GM19372 (cell line): ENCODE results near the gene LY6G6F.

ENCODE experiments used
- ATAC-seq: cut with Tn5 transposase; IDR thresholded peaks from one replicate; pipeline ENCODE4 v1.9.1; 2021; ENCODE audit warnings: mild to moderate bottlenecking, low read depth, moderate library complexity; ENCODE audit not compliant: unreplicated experiment

Gene LY6G6F

DNA sequence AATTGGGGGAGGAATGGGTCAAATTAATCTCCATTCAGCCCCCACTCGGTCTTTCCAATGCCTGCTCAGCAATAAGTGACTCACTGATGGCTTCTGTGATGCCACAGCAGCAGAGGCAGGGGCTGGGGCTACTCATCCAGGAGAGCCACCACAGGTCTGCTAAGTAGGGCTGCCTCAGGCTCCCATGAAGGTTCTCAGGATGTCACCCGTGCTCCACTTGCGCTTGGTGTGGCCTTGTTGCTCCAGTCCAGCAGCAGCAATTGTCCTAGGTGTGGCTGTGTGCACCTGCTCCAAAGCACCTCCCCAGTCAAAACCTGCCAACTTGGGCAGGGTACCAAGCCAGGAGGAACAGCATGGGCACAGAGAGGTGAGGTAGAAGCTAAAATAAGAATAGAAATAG is 15.5 kb downstream of the LY6G6F start:
- ATAC-seq, result no peak

DNA sequence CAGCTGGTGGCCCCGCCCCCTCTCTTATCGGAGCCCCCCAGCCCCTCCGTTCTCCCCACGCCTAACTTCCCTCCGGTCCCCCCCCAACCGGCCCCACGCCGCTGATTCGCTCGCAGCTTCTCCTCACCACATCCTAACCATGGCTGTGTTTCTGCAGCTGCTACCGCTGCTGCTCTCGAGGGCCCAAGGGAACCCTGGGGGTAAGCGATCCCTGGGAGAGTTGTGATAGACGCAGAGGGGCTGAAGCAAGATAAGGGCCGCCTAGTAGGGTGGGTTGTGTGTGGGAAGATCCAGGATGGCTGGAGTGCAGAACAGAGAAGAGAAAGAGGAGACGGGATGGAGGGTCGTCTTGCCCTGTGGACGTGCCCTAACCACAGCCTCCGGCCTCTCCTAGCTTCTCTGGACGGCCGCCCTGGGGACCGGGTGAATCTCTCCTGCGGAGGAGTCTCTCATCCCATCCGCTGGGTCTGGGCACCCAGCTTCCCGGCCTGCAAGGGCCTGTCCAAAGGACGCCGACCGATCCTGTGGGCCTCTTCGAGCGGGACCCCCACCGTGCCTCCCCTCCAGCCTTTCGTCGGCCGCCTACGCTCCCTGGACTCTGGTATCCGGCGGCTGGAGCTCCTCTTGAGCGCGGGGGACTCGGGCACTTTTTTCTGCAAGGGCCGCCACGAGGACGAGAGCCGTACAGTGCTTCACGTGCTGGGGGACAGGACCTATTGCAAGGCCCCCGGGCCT is 16.7 kb downstream of the LY6G6F start, which contains the start of gene MPIG6B:
Gene MPIG6B, plus strand, starts transcription at position 129 of the 735 bp plus-strand sequence. Its CDS starts 11 bp downstream, at position 140.
- ATAC-seq, result no peak

GRCh38 chr6:31723980-31724691 is 17.5 kb downstream of the LY6G6F start:
- no peak for ATAC-seq

DNA sequence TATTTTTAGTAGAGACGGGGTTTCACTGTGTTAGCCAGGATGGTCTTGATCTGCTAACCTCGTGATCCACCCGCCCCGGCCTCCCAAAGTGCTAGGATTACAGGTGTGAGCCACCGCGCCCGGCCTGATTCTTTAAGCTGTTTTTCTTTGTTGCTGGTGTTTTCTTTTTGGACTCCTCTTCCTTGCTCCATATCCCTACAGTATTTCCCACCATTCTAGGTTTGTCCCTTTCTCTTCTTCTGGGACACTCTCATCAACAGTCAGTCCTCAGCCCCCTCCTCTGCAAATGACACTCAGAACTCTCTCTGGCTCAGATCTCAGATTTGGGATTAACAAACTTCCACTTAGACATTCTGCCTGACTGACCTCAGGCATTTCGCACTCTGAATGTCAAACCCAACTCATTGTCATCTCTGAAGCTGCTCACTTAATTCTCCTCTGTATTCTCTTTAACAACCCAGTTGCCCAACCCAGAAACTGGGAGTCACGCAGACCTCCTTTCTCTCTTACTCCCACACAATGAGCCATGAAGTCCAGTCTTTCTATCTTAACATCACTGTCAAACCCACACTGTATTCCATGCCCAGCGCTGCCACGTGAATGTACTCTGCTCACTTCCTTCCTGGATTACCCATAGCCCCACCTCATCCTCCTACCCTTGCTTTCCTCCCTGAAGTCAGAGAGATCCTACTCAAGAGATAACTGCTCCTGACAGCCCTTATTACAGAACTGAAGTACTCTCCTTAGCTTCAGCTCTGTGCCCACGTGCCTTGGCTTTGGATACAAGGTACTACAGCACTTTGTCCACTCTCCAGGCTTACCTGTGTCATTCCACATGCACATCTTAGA is 19.1 kb downstream of the LY6G6F start:
- ATAC-seq, result no peak

DNA sequence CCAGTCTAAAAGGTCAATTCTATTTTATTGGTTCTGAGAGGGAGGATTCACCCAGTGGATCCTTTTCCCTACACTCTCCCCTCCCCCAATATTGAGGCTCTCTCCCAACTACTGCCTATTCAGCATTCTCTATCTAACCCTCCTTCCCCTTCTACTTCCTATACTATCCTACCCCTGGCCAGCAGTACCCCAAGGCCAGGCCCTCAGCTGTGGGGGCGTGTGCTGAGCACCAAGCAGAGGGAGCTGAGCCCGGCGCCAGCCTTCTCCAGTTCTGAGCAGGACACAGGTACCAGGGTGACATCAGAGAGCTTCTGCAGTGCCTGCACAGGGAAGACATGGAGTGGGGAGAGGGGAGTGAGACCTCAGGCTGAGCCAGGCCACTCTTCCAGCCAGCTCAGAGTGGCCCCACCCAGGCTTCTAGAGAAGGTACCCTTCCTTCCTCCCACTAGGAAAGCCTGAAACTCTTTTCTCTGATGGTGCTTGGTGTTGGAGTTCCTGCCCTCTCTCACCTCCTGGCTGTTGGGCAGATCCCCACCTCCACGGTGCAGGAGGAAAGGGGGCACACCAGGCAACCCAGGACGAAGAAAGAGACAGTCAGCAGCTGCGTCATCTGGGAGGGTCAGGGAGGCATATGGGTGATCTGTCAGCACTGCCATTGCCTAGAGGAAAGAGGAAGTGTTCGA is 20.5 kb downstream of the LY6G6F start:
- no peak for ATAC-seq

DNA sequence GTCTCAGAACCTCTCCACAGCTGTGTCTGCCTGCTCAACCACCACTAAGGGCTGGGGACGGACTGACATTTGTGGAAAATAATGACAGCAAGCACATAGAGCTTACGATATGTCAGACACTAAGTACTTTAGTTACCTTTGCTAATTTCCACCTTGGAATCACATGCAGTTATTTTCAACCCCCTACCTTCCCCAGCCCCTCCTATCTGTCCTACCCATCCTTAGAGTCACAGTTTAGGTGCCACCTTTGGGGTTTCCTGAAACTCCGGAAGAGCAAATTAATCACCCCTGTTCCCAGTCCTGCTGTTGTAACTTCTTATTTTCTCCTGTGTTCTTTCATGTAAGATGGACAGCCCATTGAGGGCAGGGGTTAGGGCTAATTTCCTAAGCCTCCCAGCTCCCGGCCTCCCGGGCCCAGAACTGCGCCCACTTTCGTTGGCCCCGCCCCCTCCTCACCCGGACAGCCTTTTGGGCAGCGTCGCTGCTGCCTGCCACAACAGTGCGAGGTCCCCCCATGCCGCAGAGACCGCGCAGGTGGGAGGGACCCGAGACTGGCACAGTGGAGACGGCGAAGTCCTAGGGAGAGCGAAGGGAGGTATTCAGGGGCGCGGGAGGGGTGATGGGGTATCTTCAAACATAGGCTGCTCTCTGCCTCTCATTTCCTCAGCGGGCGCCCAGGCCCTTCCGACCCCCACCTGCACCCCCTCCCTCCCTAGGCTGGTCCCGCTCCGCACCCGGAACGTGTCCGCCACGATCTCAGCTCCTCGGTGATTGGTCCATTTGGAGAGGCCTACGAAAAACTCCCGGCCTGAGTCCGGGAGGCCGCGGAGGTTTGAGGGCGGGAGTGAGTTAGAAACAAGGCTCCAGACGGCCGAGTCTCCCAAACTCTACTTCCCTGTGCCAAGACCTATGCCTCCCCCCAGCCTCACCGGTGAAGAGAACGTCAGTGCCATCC is 21.3 kb downstream of the LY6G6F start:
- no peak for ATAC-seq

DNA sequence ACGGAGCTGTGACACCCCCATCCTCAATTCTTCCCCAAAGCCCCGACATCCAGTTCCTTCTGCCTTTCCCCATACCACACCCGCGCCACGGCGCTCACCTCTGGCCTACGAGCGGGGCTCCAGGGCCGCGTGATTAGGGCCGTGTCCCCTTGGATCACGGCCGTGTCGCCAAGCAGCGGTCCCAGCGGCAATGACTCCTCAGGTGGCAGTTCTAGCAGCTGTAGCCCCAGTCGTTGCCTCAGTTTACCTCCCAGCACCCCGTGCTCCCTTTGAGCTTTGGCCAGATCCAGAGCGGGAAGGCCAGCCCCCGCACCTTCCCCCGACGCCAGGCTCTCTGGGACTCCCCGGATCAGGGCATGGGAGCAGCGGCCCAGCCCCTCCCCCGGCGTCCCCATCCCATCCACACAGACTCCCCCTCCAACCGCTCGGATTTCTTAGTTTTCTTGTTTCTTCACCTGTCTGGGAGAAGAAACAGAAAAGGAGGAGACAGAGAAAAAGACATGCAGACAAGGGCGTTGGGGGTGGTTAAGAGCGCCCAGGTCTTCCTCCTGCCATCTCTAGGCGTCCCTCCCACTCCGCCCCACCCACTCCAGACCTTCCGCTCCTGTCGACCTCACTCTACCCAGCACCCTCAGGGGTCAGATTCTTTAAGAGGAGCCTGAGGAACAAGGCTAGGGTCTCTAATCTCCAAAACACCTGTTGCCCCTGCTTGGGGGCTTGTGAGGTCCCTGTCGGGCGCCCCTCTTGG is 22.3 kb downstream of the LY6G6F start, which contains the start of gene DDAH2:
Gene DDAH2, minus strand, starts transcription at position 533 of the 748 bp plus-strand sequence. Its CDS starts 138 bp downstream, at position 395.
- ATAC-seq, result peak; percentile 11

DNA sequence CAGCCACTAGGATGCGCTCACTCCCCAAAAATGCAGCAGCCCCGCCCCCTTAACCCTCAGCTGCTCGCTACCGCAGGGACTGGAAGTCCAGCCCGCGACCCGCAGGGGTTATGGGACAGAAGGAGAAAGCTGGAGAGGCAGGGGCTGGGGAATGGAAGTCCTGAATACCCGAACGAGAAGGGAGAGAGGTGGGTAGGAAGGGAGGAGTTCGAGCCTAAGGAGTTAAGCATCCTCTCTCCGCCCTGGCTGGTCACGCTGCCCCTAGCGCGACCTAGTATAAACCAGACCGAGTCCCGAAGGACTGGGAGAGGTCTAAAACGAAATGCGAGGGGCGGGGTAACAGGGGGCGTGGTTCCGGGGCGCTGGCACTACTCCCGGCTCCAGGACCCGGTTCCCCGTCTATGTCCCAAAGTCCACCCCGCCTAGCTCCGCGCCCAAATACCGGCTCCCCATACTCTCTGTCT is 22.9 kb downstream of the LY6G6F start:
- peak; percentile 46 for ATAC-seq

- peak; percentile 24 for ATAC-seq
Observed at GRCh38 chr6:31729979-31730630, 23.4 kb downstream of the LY6G6F start.

- ATAC-seq, result no peak
Observed at GRCh38 chr6:31730631-31731086, 24.0 kb downstream of the LY6G6F start.

- no peak for ATAC-seq
Observed at GRCh38 chr6:31732029-31732428, 25.4 kb downstream of the LY6G6F start.

DNA sequence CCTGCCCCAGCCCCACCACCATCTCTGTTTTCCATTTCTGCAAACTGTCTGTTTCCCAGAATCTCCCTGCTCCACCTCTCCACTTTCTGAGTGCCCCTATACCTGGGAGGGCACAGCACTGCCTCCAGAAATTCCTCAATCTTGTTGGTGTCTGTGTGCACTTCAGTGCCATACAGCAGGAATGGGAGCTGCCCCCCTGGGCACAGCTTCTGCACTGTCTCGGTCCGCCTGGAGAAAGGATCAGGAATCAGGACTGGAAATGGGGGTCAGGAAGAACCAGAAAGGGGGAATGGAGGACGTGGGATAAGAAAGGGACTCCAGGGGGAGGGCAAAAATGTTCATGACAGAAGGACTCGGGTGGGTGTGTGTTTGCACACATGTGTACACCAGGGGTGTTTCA is 27.1 kb downstream of the LY6G6F start:
- ATAC-seq, result no peak

GRCh38 chr6:31734247-31734820 is 27.7 kb downstream of the LY6G6F start:
- ATAC-seq, result no peak

DNA sequence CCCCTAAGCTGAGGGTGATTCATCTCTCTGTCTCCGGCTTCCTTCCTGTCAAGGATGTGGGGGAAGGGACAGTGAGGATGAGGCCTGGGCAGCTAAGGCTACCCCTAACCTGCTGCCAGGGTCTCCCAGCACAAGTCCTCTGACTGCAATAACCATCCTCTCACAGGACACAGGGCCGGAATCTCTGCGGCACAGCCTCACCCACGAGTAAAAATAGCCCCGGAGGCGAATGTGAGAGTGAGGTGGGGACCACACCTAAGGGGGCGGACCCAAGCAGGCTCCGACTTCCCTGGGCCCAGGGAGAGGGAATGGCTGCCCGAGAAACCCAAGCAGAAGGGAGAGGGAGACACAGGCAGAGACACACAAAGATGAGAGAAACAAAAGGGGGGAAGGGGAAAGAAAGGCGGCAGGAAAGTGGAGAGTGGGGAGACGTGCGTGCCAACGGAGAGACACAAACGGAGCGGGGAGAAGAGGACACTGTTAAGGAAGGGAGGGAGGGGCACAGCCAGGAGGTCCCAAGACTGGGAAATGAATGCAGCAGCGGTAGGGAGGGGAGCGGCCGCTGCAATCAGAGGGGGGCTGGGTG is 28.2 kb downstream of the LY6G6F start:
- ATAC-seq, result no peak

DNA sequence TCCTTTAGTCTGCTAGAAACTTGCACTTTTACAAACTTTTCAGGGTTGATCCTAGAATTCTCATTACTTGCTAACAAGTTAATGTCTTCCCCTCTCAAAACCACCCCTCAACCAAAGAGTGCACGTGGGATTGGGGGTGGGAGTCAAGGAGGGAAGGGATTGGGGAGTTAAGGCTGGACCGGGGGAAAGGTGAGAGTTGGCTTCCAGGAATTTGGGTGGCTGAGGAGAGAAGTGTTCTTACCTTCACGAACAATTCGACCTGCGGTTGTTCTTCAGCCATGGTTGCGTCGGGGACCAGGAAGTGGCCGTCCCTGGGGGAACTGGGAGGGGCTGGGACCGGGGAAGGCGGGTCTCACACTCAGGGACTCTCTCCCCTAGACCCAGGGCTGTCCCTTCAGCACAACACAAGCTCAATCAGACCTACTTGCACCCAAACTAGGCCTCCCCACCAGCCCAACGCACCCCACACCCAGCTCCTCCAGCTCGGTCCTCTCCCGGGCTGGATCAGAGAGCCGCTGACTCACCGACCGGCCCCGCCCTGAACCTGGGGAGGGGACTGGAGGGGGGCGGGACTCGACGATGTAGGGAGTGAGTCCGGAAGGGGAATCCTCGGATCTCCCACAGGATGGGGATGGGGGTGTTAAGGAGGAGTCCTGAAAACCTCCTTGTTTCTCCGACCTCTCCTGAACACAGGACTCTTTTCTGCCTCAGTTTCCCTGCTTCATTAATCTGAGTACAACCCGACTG is 29.5 kb downstream of the LY6G6F start, which contains the start of gene CLIC1:
Gene CLIC1, minus strand, starts transcription at position 510 of the 747 bp plus-strand sequence. Its CDS starts 230 bp downstream, at position 280.
- ATAC-seq, result no peak

DNA sequence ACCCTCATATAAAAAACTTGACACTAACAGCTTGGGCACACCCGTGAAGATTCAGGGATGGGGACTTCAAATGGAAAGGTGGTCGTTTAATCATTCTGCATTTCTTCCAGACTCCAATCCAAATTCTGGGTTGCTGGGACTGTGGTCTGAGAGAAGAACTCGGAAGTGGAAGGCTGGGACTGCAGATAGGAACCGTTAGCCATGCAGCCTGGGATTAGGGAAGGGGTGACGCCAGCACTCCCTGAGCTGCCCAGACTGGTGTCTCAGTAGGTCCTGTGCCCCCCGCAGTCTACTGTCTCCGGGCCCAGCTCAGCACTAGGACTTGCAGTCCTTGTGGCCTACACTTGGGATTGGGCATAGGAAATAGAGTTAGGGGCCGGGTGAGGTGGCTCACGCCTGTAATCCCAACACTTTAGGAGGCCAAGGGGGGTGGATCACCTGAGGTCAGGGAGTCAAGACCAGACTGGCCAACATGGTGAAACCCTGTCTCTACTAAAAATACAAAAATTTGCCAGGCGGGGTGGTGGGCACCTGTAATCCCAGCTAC is 30.2 kb downstream of the LY6G6F start:
- ATAC-seq, result no peak
